Measurements from ENCODE around the gene CCNJL. TPM values are rescaled to one million over a fixed set of nuclear protein-coding genes. Genes with fewer than 3 reads are reported as not detected.
"Not testable (repeated sequence)": the region's sequence is repeated elsewhere in the genome, so short reads cannot be mapped to it uniquely, and the experiment has no call there.

Gene CCNJL
- total and polyA plus RNA-seq, 7 donors, result 0.04 to 1.3 (median 0.29) TPM; not detected in 1

DNA sequence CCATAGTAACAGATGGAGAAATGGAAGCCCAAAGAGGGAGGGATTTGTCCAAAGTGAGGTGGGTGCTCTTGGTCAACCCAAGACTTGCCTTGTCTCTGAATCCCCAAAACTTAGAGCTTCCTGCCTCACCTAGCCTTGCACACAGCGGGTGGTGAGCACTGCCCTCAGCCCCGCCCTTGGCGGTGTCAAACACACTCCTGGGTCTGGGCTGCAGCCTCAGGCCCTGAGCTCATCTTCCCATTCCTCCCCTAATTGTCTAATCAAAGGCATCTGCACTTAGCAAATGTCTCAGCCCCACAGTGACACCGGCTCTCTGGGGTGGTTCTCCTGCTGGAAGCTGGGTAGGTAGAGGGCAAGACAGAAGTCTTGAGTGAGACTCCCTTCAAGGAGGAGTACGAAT lies 62.1 kb downstream of the CCNJL start:
- intact Hi-C loops (cut with DNase I), result no loop called here
- no peak overlapping the region for H3K27ac ChIP-seq
- TF ChIP-seq CTCF (IDR thresholded peaks at IDR 0.05), result no peak
- DNase-seq (no peak), ATAC-seq (no peak)
- no peak overlapping the region for H3K4me3 ChIP-seq
- no peaks in the 10 kb centered on the region for H3K27me3 ChIP-seq (ENCODE audit: insufficient read depth in 3 of 3, low read length in 2 of 3)
- WGBS, 3 donors, result 94 to 96% (median 94%) methylated on average over 5 of the region's 5 CpGs
- no peaks in the 10 kb centered on the region for H3K4me1 ChIP-seq
- H3K36me3 ChIP-seq (ENCODE audit: insufficient read depth in 1 of 2, low read depth in 1 of 2), result no peaks in the 10 kb centered on the region
- no peaks in the 10 kb centered on the region for H3K9me3 ChIP-seq

- H3K4me1 ChIP-seq; intact Hi-C loops (cut with DNase I); DNase-seq; ATAC-seq; H3K36me3 ChIP-seq (ENCODE audit: insufficient read depth in 1 of 2, low read depth in 1 of 2); H3K27ac ChIP-seq; H3K4me3 ChIP-seq; H3K9me3 ChIP-seq; H3K27me3 ChIP-seq (ENCODE audit: insufficient read depth in 3 of 3, low read length in 2 of 3): not testable (repeated sequence)
- WGBS, 3 donors, result 91 to 100% (median 100%) methylated on average over 1 of the region's 1 CpG
Measured at GRCh38 chr5:160249570-160249969, 62.8 kb downstream of the CCNJL start.

DNA sequence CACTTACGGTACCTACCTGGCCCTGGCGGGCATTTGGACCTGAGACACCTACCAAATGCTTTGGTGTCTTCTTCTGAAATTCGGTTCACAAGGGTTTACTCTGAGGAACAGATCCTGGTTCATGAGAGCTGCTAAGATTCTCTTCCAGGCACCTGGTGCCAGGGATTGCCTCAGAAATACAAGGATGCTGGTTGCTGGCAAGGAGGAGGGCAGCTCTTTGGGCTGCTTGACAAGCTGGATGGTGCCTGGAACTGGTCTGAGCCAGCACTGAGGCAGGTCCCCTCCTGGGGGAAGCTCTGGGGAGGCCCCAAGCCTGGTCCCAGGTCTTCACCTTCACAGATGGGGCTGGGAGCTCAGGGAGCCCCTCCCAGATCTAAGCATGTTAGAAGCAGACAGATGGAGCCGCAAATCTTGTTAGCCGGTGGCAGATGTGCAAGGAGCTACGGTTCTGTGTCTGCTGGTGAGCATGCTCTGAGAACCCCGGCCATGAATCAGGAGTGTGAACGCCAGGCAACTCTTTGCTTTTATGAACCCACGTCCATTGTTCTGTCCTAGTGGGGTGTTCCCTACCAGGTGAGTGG lies 66.8 kb downstream of the CCNJL start:
- intact Hi-C loops (cut with DNase I), result no loop called here
- Histone ChIP-seq H3K36me3 (ENCODE audit: insufficient read depth in 1 of 2, low read depth in 1 of 2) (no peaks in the 10 kb centered on the region), H3K9me3 (no peaks in the 10 kb centered on the region), H3K4me3 (no peak overlapping the region), H3K27me3 (ENCODE audit: insufficient read depth in 3 of 3, low read length in 2 of 3) (no peaks in the 10 kb centered on the region), H3K4me1 (no peaks in the 10 kb centered on the region), H3K27ac (no peak overlapping the region)
- DNase-seq, result no peak
- no peak for TF ChIP-seq CTCF (IDR thresholded peaks at IDR 0.05)
- ATAC-seq, result no peak
- 53 to 61% (median 59%) methylated on average over 9 of the region's 9 CpGs for WGBS, 3 donors

- ATAC-seq (no peak), DNase-seq (no peak)
- Histone ChIP-seq H3K4me3 (no peak overlapping the region), H3K27ac (no peak overlapping the region), H3K4me1 (no peaks in the 10 kb centered on the region), H3K9me3 (no peaks in the 10 kb centered on the region), H3K36me3 (ENCODE audit: insufficient read depth in 1 of 2, low read depth in 1 of 2) (no peaks in the 10 kb centered on the region), H3K27me3 (ENCODE audit: insufficient read depth in 3 of 3, low read length in 2 of 3) (no peaks in the 10 kb centered on the region)
- WGBS, 3 donors, result 71 to 76% (median 75%) methylated on average over 3 of the region's 3 CpGs
- intact Hi-C loops (cut with DNase I), result no loop called here
- no peak for TF ChIP-seq CTCF (IDR thresholded peaks at IDR 0.05)
Measured at GRCh38 chr5:160242145-160242544, 70.2 kb downstream of the CCNJL start.

DNA sequence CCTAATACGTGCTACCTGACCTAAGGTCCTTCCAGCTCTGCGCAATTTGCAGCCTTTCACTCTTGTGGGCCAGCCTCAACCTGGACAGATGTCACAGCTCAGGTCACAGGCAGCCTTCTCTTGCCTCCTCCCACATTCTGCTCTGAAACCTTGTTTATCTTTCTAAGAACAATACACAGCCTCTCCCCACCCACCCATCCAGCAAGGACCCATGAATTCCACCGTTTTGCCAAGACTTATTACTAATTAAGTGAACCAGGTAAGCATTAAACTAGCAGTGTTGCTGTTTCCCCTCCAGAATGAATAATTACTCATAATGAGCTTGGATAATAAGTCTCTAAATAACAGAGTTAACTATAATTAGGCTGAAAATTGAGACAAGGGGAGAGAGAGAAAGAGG lies 72.0 kb downstream of the CCNJL start:
- H3K27ac ChIP-seq, result no peak overlapping the region
- H3K9me3 ChIP-seq, result no peaks in the 10 kb centered on the region
- ATAC-seq, result no peak
- H3K36me3 ChIP-seq (ENCODE audit: insufficient read depth in 1 of 2, low read depth in 1 of 2), result no peaks in the 10 kb centered on the region
- intact Hi-C loops (cut with DNase I), result no loop called here
- no peak for DNase-seq
- TF ChIP-seq CTCF (IDR thresholded peaks at IDR 0.05), result no peak
- H3K27me3 ChIP-seq (ENCODE audit: insufficient read depth in 3 of 3, low read length in 2 of 3), result no peaks in the 10 kb centered on the region
- 28 to 70% (median 29%) methylated on average over 3 of the region's 3 CpGs for WGBS, 3 donors
- no peak overlapping the region for H3K4me3 ChIP-seq
- no peaks in the 10 kb centered on the region for H3K4me1 ChIP-seq

Data from psoas muscle (tissue), 8 donors.